Calu3 (cell line): ENCODE data around the gene ANP32E. TPM values are rescaled to one million over a fixed set of nuclear protein-coding genes. Genes with fewer than 3 reads are reported as not detected.

ENCODE experiments used
- BruUV-seq: library from RNA; stranded (reverse); fragments of 400-500 nt; replicated peaks from 2 replicates; lab custom pipeline; 2021; lab: Mats Ljungman, UMichigan
- CTCF ChIA-PET: fragments of 300-600 bp; sonication (Branson Sonifier 250); formaldehyde crosslinking; loops from one replicate; lab custom pipeline; 2022; ENCODE audit warnings: antibody characterized with exemption; lab: Charles Lee
- DNase-seq: peaks from one replicate; pipeline ENCODE4 v3.0.0; 2022
- H3K27ac Mint-ChIP-seq: one replicate; pipeline ENCODE4 v1.8.0; 2022; ENCODE audit warnings: mixed read lengths; ENCODE audit not compliant: unreplicated experiment
- H3K27me3 Mint-ChIP-seq: one replicate; pipeline ENCODE4 v1.8.0; 2022; ENCODE audit warnings: mixed read lengths; ENCODE audit not compliant: unreplicated experiment
- H3K36me3 Mint-ChIP-seq: one replicate; pipeline ENCODE4 v1.8.0; 2022; ENCODE audit warnings: mild to moderate bottlenecking, moderate library complexity, mixed read lengths; ENCODE audit not compliant: insufficient read depth, unreplicated experiment
- H3K4me1 Mint-ChIP-seq: one replicate; pipeline ENCODE4 v1.8.0; 2022; ENCODE audit warnings: mild to moderate bottlenecking, low read depth, mixed read lengths; ENCODE audit not compliant: unreplicated experiment
- H3K4me3 Mint-ChIP-seq: one replicate; pipeline ENCODE4 v1.8.0; 2022; ENCODE audit warnings: mild to moderate bottlenecking, low read depth, moderate library complexity, mixed read lengths; ENCODE audit not compliant: unreplicated experiment
- H3K9me3 Mint-ChIP-seq: one replicate; pipeline ENCODE4 v1.8.0; 2022; ENCODE audit warnings: low read depth, mixed read lengths; ENCODE audit not compliant: unreplicated experiment
- intact Hi-C: fragments of 100-400 bp; cut with micrococcal nuclease; formaldehyde crosslinking; loops from one replicate; pipeline ENCODE4 v1.10.0; 2022; ENCODE audit not compliant: unreplicated experiment
- total RNA-seq: library from RNA; stranded (reverse); gene quantifications from 2 replicates; pipeline ENCODE4 v1.2.3, GENCODE V29; 2022
- TF ChIP-seq, protein P1 (sequence below): fragments of 200-600 bp; IDR thresholded peaks from one replicate; pipeline ENCODE4 v1.8.0; 2022; ENCODE audit warnings: antibody characterized with exemption; ENCODE audit not compliant: unreplicated experiment

ANP32E gene
- total RNA-seq, 1 experiment from 2014 or later, result 129 TPM

DNA sequence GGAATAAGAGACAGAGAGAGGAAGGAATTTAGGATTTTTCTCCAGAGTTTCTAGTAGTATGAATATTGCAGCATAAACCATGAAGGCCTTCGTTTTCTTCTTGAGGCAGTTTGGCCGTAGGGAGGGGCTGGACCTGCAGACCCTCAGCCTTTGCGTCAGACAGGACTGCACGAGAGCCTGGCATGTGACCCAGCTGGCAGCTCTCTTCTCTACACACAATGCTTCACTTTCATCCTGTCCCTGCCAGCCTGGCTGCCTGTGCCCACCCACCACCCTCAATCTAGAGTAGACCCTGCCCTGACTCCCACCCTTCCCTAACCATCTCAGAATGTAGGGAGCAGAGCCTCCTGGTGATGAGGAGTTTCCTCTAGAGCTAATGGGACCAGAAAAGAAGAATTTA, 23.3 kb upstream of the ANP32E start:
- Mint-ChIP-seq H3K4me1 (peaks cover 78% of the 10 kb centered on the region), H3K27ac (peak overlapping the region; percentile 42), H3K9me3 (no peaks in the 10 kb centered on the region), H3K27me3 (peaks cover 28% of the 10 kb centered on the region), H3K36me3 (peaks cover 20% of the 10 kb centered on the region), H3K4me3 (no peak overlapping the region)
- intact Hi-C loops, result loop anchor here (5.0 to 10.0 kb wide), 2 partner anchors 63 to 276 kb away; partner anchors contain the start of gene PRPF3
- CTCF ChIA-PET, result interaction anchor here (1.0 to 2.1 kb wide), 2 partner anchors 10 to 22 kb away, joined by 3 to 10 read pairs; partner anchors contain the start of gene APH1A
- TF ChIP-seq, protein P1, sequence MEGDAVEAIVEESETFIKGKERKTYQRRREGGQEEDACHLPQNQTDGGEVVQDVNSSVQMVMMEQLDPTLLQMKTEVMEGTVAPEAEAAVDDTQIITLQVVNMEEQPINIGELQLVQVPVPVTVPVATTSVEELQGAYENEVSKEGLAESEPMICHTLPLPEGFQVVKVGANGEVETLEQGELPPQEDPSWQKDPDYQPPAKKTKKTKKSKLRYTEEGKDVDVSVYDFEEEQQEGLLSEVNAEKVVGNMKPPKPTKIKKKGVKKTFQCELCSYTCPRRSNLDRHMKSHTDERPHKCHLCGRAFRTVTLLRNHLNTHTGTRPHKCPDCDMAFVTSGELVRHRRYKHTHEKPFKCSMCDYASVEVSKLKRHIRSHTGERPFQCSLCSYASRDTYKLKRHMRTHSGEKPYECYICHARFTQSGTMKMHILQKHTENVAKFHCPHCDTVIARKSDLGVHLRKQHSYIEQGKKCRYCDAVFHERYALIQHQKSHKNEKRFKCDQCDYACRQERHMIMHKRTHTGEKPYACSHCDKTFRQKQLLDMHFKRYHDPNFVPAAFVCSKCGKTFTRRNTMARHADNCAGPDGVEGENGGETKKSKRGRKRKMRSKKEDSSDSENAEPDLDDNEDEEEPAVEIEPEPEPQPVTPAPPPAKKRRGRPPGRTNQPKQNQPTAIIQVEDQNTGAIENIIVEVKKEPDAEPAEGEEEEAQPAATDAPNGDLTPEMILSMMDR, result no peak
- BruUV-seq, result no TSS peak
- DNase-seq, result no peak

DNA sequence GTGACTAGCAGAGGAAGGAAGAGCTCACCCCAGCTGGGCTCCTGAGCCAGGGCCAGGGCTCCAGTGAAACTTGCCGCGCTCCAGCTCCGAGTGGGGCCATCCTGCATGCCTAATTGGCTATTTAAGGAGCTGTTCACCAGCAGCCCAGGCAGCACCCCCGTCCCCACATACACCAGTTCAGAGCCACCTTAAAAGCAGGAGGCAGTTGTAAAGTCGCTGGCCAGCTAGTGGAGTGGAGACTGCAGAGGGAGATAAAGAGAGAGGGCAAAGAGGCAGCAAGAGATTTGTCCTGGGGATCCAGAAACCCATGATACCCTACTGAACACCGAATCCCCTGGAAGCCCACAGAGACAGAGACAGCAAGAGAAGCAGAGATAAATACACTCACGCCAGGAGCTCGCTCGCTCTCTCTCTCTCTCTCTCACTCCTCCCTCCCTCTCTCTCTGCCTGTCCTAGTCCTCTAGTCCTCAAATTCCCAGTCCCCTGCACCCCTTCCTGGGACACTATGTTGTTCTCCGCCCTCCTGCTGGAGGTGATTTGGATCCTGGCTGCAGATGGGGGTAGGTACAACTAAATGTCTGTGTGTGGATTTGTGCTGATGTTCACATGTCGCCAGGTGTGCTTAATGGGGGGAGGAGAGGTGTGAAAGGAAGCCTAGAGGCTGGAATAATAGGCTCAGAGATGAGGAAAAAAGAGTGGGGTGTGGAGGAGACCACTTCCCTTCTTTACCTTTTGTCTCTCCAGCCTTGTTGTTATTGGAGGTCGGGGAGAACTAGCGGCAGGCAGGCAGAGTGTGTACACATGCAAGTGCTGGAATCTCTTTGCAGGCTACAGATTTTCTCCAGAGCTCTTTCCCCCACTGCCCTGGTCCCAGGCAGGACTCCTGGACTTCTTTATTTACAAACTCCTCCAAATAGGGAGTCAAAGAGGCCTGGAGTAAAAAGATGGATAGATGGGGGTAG, 22.0 kb upstream of the ANP32E start, which contains the start of gene CA14:
TSS of gene CA14 (plus strand) at position 151 of the 962 bp plus-strand sequence. CDS start at position 506, 355 bp downstream.
- H3K9me3 Mint-ChIP-seq, result no peaks in the 10 kb centered on the region
- no peak within 1 kb of the TSS for H3K4me3 Mint-ChIP-seq
- intact Hi-C loops, result loop anchor here (5.0 to 10.0 kb wide), 2 partner anchors 64 to 277 kb away; partner anchors contain the start of gene PRPF3
- TF ChIP-seq, protein P1, result no peak
- DNase-seq, result no peak
- peaks cover 16% of the 10 kb centered on the region for H3K36me3 Mint-ChIP-seq
- H3K27me3 Mint-ChIP-seq, result peaks cover 28% of the 10 kb centered on the region
- CTCF ChIA-PET, result interaction anchor here (1.5 kb wide), 1 partner anchor 24 kb away, joined by 6 read pairs; no protein-coding TSS in a partner anchor
- BruUV-seq, result no TSS peak
- peaks cover 71% of the 10 kb centered on the region for H3K4me1 Mint-ChIP-seq
- H3K27ac Mint-ChIP-seq, result peak within 1 kb of the TSS; percentile 42

- Mint-ChIP-seq H3K4me1 (peaks cover 59% of the 10 kb centered on the region), H3K4me3 (peak overlapping the region; percentile 36), H3K36me3 (peaks cover 4% of the 10 kb centered on the region), H3K27me3 (peaks cover 28% of the 10 kb centered on the region), H3K9me3 (no peaks in the 10 kb centered on the region), H3K27ac (no peak overlapping the region)
- no TSS peak for BruUV-seq
- intact Hi-C loops, result loop anchor here (1.0 to 10.0 kb wide), 3 partner anchors 25 to 278 kb away; partner anchors contain the start of gene PRPF3
- CTCF ChIA-PET, result interaction anchor here (0.5 to 2.0 kb wide), 10 partner anchors 12 to 420 kb away, joined by 3 to 50 read pairs (median 4); partner anchors contain the start of genes APH1A, C1orf54, CIART and PRPF3
- no peak for DNase-seq
- TF ChIP-seq, protein P1, result no peak
Measured at GRCh38 chr1:150256554-150257341, 20.8 kb upstream of the ANP32E start.

- Mint-ChIP-seq H3K27me3 (peaks cover 28% of the 10 kb centered on the region), H3K4me1 (peaks cover 53% of the 10 kb centered on the region), H3K9me3 (no peaks in the 10 kb centered on the region), H3K27ac (no peak overlapping the region), H3K4me3 (peak overlapping the region; percentile 36), H3K36me3 (peaks cover 4% of the 10 kb centered on the region)
- intact Hi-C loops, result loop anchor here (1.0 to 10.0 kb wide), 3 partner anchors 25 to 279 kb away; partner anchors contain the start of gene PRPF3
- CTCF ChIA-PET, result interaction anchor here (0.5 to 2.0 kb wide), 12 partner anchors 13 to 420 kb away, joined by 3 to 50 read pairs (median 4); partner anchors contain the start of genes APH1A, C1orf54, CIART and PRPF3
- DNase-seq, result no peak
- TF ChIP-seq, protein P1, result no peak
- BruUV-seq, result no TSS peak
Measured at GRCh38 chr1:150256198-150256553, 20.3 kb upstream of the ANP32E start.
